GM10266 (cell line): ENCODE data around the gene GSS.

ENCODE experiments used
- DNase-seq: peaks from one replicate; pipeline ENCODE4 v3.0.0; 2012; ENCODE audit errors: extremely low spot score
- CTCF ChIP-seq: IDR thresholded peaks from 2 replicates; pipeline ENCODE4 v1.5.1; 2012; ENCODE audit warnings: mild to moderate bottlenecking, low read depth; ENCODE audit not compliant: control insufficient read depth, insufficient read depth; ENCODE audit errors: missing control alignments

Gene GSS

GRCh38 chr20:34970846-34971560 lies 15.4 kb upstream of the GSS start:
- TF ChIP-seq CTCF: no peak
- no peak for DNase-seq

- TF ChIP-seq CTCF: no peak
- no peak for DNase-seq
Measured at GRCh38 chr20:34970193-34970840, 14.7 kb upstream of the GSS start.

GRCh38 chr20:34968042-34968775 lies 12.6 kb upstream of the GSS start:
- TF ChIP-seq CTCF: no peak
- DNase-seq: no peak

GRCh38 chr20:34967421-34967820 lies 11.8 kb upstream of the GSS start:
- no peak for DNase-seq
- no peak for TF ChIP-seq CTCF

GRCh38 chr20:34965051-34965450 lies 9.4 kb upstream of the GSS start:
- no peak for TF ChIP-seq CTCF
- no peak for DNase-seq

GRCh38 chr20:34964486-34964885 lies 8.9 kb upstream of the GSS start:
- no peak for DNase-seq
- no peak for TF ChIP-seq CTCF
